ENCODE data around the gene NPIPB8.

- no peak for TF ChIP-seq CTCF (IDR thresholded peaks at IDR 0.05; ENCODE audit: low read length)
- TF ChIP-seq EZH2 (optimal IDR thresholded peaks at IDR 0.05; ENCODE audit: low read depth, low read length): no peak
These were observed 30.7 kb upstream of the NPIPB8 start for GRCh38 chr16:28607116-28607623.

All from MM.1S (cell line).